Endodermal cell (in vitro differentiated cells): ENCODE measurements around the gene CDH13. TPM values are rescaled to one million over a fixed set of nuclear protein-coding genes. Genes with fewer than 3 reads are reported as not detected.
A peak's percentile ranks its signal among the peaks of the same experiment; 100 is the strongest.

Experiments
- DNase-seq: peaks from one replicate; pipeline ENCODE4 v3.0.0-alpha.2; 2017
- H3K27ac ChIP-seq: 2 replicates; pipeline ENCODE4 v1.5.1; 2013; ENCODE audit warnings: mild to moderate bottlenecking, low read depth, low read length, moderate library complexity
- H3K27me3 ChIP-seq: 2 replicates; pipeline ENCODE4 v1.6.1; 2013; ENCODE audit warnings: mild to moderate bottlenecking, low read length, moderate library complexity; ENCODE audit not compliant: insufficient read depth, control insufficient read depth, poor library complexity, severe bottlenecking
- H3K36me3 ChIP-seq: 2 replicates; pipeline ENCODE4 v1.7.0; 2013; ENCODE audit warnings: mild to moderate bottlenecking, low read length, moderate library complexity; ENCODE audit not compliant: control insufficient read depth, insufficient read depth
- H3K4me1 ChIP-seq: one replicate; pipeline ENCODE4 v1.7.0; 2013; ENCODE audit warnings: low read length; ENCODE audit not compliant: control insufficient read depth, insufficient read depth
- H3K4me3 ChIP-seq: 2 replicates; pipeline ENCODE4 v1.5.1; 2013; ENCODE audit warnings: mild to moderate bottlenecking, low read length, moderate library complexity
- H3K9ac ChIP-seq: 2 replicates; pipeline ENCODE4 v1.6.1; 2013; ENCODE audit warnings: mild to moderate bottlenecking, low read length, moderate library complexity; ENCODE audit not compliant: poor library complexity, severe bottlenecking; ENCODE audit errors: extremely low read depth
- H3K9me3 ChIP-seq: 2 replicates; pipeline ENCODE4 v1.6.1; 2013; ENCODE audit warnings: mild to moderate bottlenecking, low read length, moderate library complexity; ENCODE audit not compliant: control insufficient read depth
- H3K27ac Mint-ChIP-seq: 2 replicates; pipeline ENCODE4 v1.8.0; 2020; ENCODE audit warnings: mixed read lengths
- H3K27me3 Mint-ChIP-seq: 2 replicates; pipeline ENCODE4 v1.8.0; 2021; ENCODE audit warnings: mild to moderate bottlenecking, mixed read lengths; ENCODE audit not compliant: insufficient read depth
- H3K36me3 Mint-ChIP-seq: 2 replicates; pipeline ENCODE4 v1.8.0; 2020; ENCODE audit warnings: low read depth, mixed read lengths
- H3K4me1 Mint-ChIP-seq: 2 replicates; pipeline ENCODE4 v1.8.0; 2020; ENCODE audit warnings: mixed read lengths
- H3K4me3 Mint-ChIP-seq: 2 replicates; pipeline ENCODE4 v1.8.0; 2020; ENCODE audit warnings: mild to moderate bottlenecking, moderate library complexity, mixed read lengths
- H3K9me3 Mint-ChIP-seq: 2 replicates; pipeline ENCODE4 v1.8.0; 2020; ENCODE audit warnings: mild to moderate bottlenecking, mixed read lengths
- WGBS, 2 experiments: methylation state at CpG; one replicate each; pipeline versions ENCODE4 v1.1.5 to v1.1.7; 2013; ENCODE audit warnings: missing lambda C conversion rate in 2 of 2, mixed read lengths in 1 of 2; ENCODE audit not compliant: insufficient coverage in 1 of 2, insufficient read length in 1 of 2; 5-methylcytosine and 5-hydroxymethylcytosine counted together
- total RNA-seq, 2 donors: library from RNA; stranded (reverse); fragmentation: NEBNext Ultra II Directional in 1 of 2; extraction: Animal tissue kit (Norgen Biotek cat#: 25700) in 1 of 2; gene quantifications; 2 replicates in 1 of 2; 3 replicates in 1 of 2; pipeline ENCODE4 v1.2.1, GENCODE V29; 2021
- TF ChIP-seq, protein P1 (sequence below): fragments of 200-600 bp; sonication (generic); conservative IDR thresholded peaks from 2 replicates; pipeline ENCODE4 v1.5.0; 2021; ENCODE audit warnings: antibody characterized with exemption, mild to moderate bottlenecking

CDH13 gene
- total RNA-seq, 2 donors from 2014 or later = 0.86 to 1.8 TPM

- no peaks in the 10 kb centered on the region for H3K36me3 Mint-ChIP-seq
- peaks cover 8% of the 10 kb centered on the region for H3K27me3 Mint-ChIP-seq
- Histone ChIP-seq H3K36me3 (no peaks in the 10 kb centered on the region), H3K9me3 (peaks cover 19% of the 10 kb centered on the region), H3K9ac (no peak overlapping the region), H3K27ac (no peak overlapping the region), H3K4me1 (peaks cover 7% of the 10 kb centered on the region), H3K4me3 (no peak overlapping the region), H3K27me3 (no peaks in the 10 kb centered on the region)
- H3K9me3 Mint-ChIP-seq = peaks cover 23% of the 10 kb centered on the region
- no peak overlapping the region for H3K27ac Mint-ChIP-seq
- WGBS, 2 experiments = 50 to 60% methylated on average over 3 to 5 of the region's 5 CpGs
- peak; percentile 86 for DNase-seq
- TF ChIP-seq, protein P1, sequence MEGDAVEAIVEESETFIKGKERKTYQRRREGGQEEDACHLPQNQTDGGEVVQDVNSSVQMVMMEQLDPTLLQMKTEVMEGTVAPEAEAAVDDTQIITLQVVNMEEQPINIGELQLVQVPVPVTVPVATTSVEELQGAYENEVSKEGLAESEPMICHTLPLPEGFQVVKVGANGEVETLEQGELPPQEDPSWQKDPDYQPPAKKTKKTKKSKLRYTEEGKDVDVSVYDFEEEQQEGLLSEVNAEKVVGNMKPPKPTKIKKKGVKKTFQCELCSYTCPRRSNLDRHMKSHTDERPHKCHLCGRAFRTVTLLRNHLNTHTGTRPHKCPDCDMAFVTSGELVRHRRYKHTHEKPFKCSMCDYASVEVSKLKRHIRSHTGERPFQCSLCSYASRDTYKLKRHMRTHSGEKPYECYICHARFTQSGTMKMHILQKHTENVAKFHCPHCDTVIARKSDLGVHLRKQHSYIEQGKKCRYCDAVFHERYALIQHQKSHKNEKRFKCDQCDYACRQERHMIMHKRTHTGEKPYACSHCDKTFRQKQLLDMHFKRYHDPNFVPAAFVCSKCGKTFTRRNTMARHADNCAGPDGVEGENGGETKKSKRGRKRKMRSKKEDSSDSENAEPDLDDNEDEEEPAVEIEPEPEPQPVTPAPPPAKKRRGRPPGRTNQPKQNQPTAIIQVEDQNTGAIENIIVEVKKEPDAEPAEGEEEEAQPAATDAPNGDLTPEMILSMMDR = peak; percentile 85
- H3K4me3 Mint-ChIP-seq = no peak overlapping the region
- H3K4me1 Mint-ChIP-seq = peaks cover 17% of the 10 kb centered on the region
Observed at GRCh38 chr16:82603784-82604411, 22.9 kb upstream of the CDH13 start.

DNA sequence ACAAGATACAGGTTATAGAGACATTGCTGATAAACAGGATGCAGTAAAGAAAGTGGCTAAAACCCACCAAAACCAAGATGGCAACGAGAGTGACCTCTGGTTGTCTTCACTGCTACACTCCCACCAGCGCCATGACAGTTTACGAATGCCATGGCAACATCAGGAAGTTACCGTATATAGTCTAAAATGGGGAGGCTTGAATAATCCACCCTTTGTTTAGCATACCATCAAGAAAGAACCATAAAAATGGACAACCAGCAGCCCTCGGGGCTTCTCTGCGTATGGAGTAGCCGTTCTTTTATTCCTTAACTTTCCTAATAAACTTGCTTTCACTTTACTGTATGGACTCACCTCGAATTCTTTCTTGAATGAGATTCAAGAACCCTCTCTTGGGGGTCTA, 21.7 kb upstream of the CDH13 start:
- H3K9me3 Mint-ChIP-seq = peaks cover 13% of the 10 kb centered on the region
- Histone ChIP-seq H3K9ac (no peak overlapping the region), H3K9me3 (peaks cover 8% of the 10 kb centered on the region), H3K27ac (no peak overlapping the region), H3K36me3 (no peaks in the 10 kb centered on the region), H3K4me1 (peaks cover 7% of the 10 kb centered on the region), H3K4me3 (no peak overlapping the region), H3K27me3 (no peaks in the 10 kb centered on the region)
- peaks cover 17% of the 10 kb centered on the region for H3K4me1 Mint-ChIP-seq
- TF ChIP-seq, protein P1 = no peak
- H3K36me3 Mint-ChIP-seq = no peaks in the 10 kb centered on the region
- 96 to 100% methylated on average over 7 to 8 of the region's 8 CpGs for WGBS, 2 experiments
- peaks cover 8% of the 10 kb centered on the region for H3K27me3 Mint-ChIP-seq
- H3K27ac Mint-ChIP-seq = no peak overlapping the region
- no peak overlapping the region for H3K4me3 Mint-ChIP-seq
- no peak for DNase-seq

DNA sequence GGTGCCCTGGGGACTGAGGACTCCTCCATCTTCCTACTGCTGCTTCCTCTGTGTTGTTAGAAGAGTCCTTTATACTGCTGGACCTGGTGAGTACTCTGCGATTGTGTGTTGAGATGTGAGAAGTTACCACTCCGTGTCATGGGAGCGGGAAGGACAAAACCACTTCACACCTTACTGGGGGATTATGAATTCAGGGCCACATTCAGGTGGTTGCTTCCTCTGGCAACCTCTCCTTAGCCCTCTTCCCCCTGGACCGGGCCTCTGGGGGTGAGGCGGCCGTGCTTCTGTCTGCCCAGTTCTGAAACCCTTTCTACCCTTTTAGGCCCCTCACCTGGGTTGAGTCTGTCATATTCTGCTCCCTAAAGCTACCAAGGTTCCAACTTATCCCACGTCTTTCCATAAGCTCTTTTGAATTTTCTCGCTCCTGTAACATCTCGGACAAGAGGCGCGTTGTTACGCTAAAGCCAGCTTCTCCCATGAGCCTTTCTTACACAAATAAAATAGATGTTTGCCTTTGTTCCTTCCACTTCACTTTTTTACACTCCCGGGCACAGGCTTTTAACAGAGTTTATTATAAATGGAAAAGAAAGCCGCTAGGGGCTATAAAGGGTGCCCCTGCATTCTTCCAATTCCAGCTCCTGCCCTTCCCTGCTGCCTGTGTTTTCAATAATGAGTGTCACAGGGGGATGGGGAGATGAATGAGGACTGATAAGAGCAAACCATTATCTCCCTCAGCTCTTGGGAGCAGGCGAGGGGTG, 20.7 kb upstream of the CDH13 start:
- TF ChIP-seq, protein P1 = peak; percentile 24
- peak; percentile 74 for DNase-seq
- no peak overlapping the region for H3K9ac ChIP-seq
- no peaks in the 10 kb centered on the region for H3K27me3 ChIP-seq
- H3K9me3 Mint-ChIP-seq = peaks cover 3% of the 10 kb centered on the region
- H3K9me3 ChIP-seq = no peaks in the 10 kb centered on the region
- peaks cover 17% of the 10 kb centered on the region for H3K4me1 Mint-ChIP-seq
- peak overlapping the region; percentile 56 for H3K27ac Mint-ChIP-seq
- no peaks in the 10 kb centered on the region for H3K36me3 Mint-ChIP-seq
- H3K36me3 ChIP-seq = no peaks in the 10 kb centered on the region
- H3K4me3 ChIP-seq = no peak overlapping the region
- H3K27me3 Mint-ChIP-seq = peaks cover 8% of the 10 kb centered on the region
- WGBS, 2 experiments = 47 to 55% methylated on average over 10 to 15 of the region's 15 CpGs
- no peak overlapping the region for H3K27ac ChIP-seq
- no peak overlapping the region for H3K4me3 Mint-ChIP-seq
- peaks cover 7% of the 10 kb centered on the region for H3K4me1 ChIP-seq
